Measurements from ENCODE around the gene TTLL3.
A peak's percentile ranks its signal among the peaks of the same experiment; 100 is the strongest.

Gene TTLL3, protein sequence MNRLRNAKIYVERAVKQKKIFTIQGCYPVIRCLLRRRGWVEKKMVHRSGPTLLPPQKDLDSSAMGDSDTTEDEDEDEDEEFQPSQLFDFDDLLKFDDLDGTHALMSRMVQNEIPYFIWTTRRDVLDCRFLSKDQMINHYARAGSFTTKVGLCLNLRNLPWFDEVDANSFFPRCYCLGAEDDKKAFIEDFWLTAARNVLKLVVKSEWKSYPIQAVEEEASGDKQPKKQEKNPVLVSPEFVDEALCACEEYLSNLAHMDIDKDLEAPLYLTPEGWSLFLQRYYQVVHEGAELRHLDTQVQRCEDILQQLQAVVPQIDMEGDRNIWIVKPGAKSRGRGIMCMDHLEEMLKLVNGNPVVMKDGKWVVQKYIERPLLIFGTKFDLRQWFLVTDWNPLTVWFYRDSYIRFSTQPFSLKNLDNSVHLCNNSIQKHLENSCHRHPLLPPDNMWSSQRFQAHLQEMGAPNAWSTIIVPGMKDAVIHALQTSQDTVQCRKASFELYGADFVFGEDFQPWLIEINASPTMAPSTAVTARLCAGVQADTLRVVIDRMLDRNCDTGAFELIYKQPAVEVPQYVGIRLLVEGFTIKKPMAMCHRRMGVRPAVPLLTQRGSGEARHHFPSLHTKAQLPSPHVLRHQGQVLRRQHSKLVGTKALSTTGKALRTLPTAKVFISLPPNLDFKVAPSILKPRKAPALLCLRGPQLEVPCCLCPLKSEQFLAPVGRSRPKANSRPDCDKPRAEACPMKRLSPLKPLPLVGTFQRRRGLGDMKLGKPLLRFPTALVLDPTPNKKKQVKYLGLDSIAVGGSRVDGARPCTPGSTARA

DNA sequence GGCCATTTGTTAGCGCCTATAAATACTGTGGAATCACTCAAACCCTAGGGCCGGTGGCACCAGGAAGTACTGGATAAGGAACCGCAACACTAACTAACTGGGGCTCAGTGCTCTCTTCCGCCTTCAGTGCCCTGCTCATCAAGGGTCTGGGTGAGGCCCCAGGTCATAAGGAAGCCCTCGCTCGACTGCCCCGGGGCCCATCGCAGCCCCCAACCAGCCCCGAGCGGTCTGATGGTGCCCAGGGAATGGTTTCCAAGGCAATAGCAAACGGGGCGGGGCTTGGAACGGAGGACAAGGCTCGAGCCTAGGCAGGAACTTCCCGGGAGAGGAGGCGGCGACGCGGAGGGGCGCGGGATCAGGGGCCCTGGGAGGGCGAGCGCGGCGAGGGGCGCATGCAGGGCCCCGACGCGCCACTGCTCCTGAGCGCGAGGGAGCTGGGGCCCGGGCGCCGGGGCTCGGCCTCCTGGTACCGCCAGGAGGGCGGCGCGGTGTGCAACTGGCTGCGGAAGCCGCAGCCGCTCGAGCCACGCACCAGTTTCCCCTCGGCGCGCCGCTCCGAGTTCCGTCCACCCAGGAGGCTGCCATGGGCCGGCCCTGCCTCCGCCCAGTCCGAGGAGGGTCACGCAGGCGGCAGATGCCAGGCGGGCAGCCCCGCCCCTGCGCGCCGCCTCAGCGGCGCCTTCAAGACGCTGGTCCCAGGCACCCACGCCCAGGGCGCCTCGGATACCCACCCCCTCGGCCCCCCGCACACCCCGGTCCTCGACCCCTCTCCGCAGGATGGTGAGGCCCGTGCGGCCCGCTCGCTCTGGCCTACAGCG is at the start of gene TTLL3:
Gene TTLL3, plus strand, starts transcription at position 648 of the 818 bp plus-strand sequence. CDS start 400 bp downstream, outside the sequence.
- peaks cover 13% of the 10 kb centered on the region for H3K36me3 ChIP-seq (ENCODE audit: control insufficient read depth, low read depth, low read length)
- H3K9me3 ChIP-seq (ENCODE audit: control insufficient read depth, low read depth, low read length), result no peaks in the 10 kb centered on the region
- peak within 1 kb of the TSS; percentile 36 for H3K9ac ChIP-seq (ENCODE audit: low read length)
- H3K27ac ChIP-seq (ENCODE audit: low read length), result no peak within 1 kb of the TSS
- H3K4me3 ChIP-seq (ENCODE audit: low read length), result peak within 1 kb of the TSS; percentile 71
- H3K27me3 ChIP-seq (ENCODE audit: control insufficient read depth, insufficient read depth, low read length), result peaks cover 13% of the 10 kb centered on the region
- peaks cover 9% of the 10 kb centered on the region for H3K4me1 ChIP-seq (ENCODE audit: control insufficient read depth, low read depth, low read length)

DNA sequence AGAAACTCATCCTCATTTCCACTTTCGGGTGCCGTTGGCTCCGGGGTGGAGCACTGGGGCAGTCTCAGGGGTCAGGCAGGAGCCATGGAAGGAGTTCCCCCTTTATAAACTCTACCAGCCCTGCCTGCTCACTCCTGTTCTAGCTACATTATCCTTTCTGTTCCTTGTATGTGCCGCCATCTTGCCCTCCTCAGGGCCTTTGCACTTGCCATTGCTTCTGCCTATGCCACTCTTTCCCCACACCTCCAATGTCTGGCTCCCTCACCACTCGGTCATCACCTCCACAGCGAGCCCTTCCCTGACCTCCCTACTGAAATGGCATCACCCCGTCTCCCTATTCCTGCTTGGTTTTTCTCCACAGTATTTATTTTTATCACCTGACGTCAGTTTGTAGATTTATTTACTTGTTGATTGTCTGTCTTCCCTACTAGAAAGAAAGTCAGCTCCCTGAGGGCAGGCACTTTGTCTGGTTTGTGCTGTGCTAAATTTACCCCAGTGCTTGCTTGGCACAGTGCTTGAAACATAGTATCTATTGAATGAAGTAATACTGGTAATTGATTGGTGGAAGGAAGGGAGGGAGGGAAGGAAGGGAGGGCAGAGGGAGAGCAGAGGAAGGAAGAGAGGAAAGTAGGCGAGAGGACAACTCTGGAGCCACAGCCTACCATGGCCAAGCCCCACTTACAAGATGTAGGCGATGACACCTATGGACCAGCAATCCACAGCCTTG is 49.1 kb upstream of the TTLL3 start:
- Histone ChIP-seq H3K36me3 (ENCODE audit: control insufficient read depth, low read depth, low read length) (peaks cover 19% of the 10 kb centered on the region), H3K9me3 (ENCODE audit: control insufficient read depth, low read depth, low read length) (no peaks in the 10 kb centered on the region), H3K9ac (ENCODE audit: low read length) (no peak overlapping the region), H3K4me3 (ENCODE audit: low read length) (no peak overlapping the region), H3K27ac (ENCODE audit: low read length) (no peak overlapping the region), H3K27me3 (ENCODE audit: control insufficient read depth, insufficient read depth, low read length) (no peaks in the 10 kb centered on the region), H3K4me1 (ENCODE audit: control insufficient read depth, low read depth, low read length) (peaks cover 2% of the 10 kb centered on the region)

DNA sequence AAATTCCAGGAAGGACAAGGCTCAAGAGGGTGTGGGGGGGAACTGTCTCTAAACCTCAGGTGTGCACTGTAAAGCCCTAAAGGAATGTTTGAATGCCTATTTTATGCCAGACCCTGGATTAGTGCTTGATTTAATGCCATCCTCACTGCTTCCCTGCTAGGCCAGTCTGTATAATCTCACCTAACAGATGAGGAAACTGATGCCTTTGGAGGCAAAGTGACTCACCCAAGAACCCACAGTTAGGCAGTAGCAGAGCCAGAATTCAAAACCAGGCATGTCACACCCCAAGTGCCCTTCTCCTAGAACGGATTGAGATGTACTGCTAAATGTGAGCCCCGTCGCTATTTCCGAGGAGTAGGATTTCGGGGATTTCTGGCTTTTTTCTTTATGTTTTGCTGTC is 48.1 kb upstream of the TTLL3 start:
- Histone ChIP-seq H3K9ac (ENCODE audit: low read length) (no peak overlapping the region), H3K9me3 (ENCODE audit: control insufficient read depth, low read depth, low read length) (no peaks in the 10 kb centered on the region), H3K4me3 (ENCODE audit: low read length) (no peak overlapping the region), H3K27ac (ENCODE audit: low read length) (no peak overlapping the region), H3K27me3 (ENCODE audit: control insufficient read depth, insufficient read depth, low read length) (peaks cover 3% of the 10 kb centered on the region), H3K4me1 (ENCODE audit: control insufficient read depth, low read depth, low read length) (peaks cover 6% of the 10 kb centered on the region), H3K36me3 (ENCODE audit: control insufficient read depth, low read depth, low read length) (peaks cover 19% of the 10 kb centered on the region)

DNA sequence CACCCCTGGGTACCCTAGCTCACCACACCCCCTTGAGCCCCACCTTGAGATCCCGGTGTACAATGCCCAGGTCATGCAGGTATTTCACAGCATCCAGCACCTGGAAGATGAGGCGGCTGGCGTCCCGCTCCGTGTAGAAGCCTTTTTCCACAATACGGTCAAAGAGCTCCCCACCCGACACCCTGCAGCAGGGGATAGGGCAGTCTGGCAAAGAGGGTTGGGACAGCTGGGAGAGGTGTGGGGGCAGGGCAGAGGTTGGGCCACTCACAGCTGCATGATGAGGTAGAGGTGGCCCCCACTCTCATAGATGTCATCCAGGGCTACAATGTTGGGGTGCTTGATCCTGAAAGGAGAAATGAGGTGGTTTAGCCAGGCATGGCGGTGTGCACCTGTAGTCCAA is 47.2 kb upstream of the TTLL3 start:
- no peak overlapping the region for H3K4me3 ChIP-seq (ENCODE audit: low read length)
- peaks cover 11% of the 10 kb centered on the region for H3K36me3 ChIP-seq (ENCODE audit: control insufficient read depth, low read depth, low read length)
- H3K4me1 ChIP-seq (ENCODE audit: control insufficient read depth, low read depth, low read length), result peaks cover 6% of the 10 kb centered on the region
- no peaks in the 10 kb centered on the region for H3K9me3 ChIP-seq (ENCODE audit: control insufficient read depth, low read depth, low read length)
- H3K9ac ChIP-seq (ENCODE audit: low read length), result no peak overlapping the region
- H3K27ac ChIP-seq (ENCODE audit: low read length), result no peak overlapping the region
- H3K27me3 ChIP-seq (ENCODE audit: control insufficient read depth, insufficient read depth, low read length), result peaks cover 7% of the 10 kb centered on the region

DNA sequence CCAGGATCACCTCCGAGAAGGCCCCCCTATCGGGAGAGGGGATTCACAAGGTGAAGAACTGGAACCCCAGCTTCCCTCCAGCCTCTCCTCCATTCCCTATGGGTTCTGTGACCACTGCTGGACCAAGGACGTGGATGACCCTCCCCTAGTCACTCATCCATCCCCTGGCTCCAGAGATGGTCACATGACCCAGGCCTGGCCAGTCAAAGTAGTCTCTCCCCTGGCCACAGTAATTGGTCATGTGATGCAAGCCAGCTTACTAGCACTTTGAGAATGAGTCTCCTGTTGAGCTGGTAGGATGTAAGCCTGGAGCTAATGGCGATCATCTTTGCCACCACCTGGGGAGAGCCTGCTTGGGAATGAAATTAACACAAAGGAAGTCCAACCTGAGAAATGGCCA is 44.2 kb upstream of the TTLL3 start:
- H3K9me3 ChIP-seq (ENCODE audit: control insufficient read depth, low read depth, low read length), result no peaks in the 10 kb centered on the region
- no peaks in the 10 kb centered on the region for H3K36me3 ChIP-seq (ENCODE audit: control insufficient read depth, low read depth, low read length)
- H3K9ac ChIP-seq (ENCODE audit: low read length), result no peak overlapping the region
- peaks cover 6% of the 10 kb centered on the region for H3K4me1 ChIP-seq (ENCODE audit: control insufficient read depth, low read depth, low read length)
- peaks cover 30% of the 10 kb centered on the region for H3K27me3 ChIP-seq (ENCODE audit: control insufficient read depth, insufficient read depth, low read length)
- H3K27ac ChIP-seq (ENCODE audit: low read length), result no peak overlapping the region
- H3K4me3 ChIP-seq (ENCODE audit: low read length), result no peak overlapping the region

DNA sequence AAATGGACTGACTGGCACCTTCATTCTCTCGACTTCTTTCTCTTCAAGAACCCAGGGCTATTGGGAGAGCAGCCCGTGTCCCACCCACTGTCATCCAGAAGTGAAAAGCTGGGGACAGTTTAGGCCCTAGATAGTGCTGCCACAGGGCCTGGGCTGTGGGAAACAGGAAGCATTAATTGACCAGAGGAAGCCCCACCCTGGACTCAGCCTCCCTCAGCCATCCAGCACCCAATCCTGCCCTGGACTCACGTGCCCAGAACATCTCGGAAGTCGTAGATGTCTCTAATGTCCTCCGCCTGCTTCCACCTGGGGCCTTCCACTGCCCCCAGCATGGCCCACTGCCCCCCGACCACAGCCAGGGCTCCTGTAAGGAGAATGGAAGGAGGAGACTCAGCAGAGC is 42.6 kb upstream of the TTLL3 start:
- peaks cover 6% of the 10 kb centered on the region for H3K4me1 ChIP-seq (ENCODE audit: control insufficient read depth, low read depth, low read length)
- H3K9me3 ChIP-seq (ENCODE audit: control insufficient read depth, low read depth, low read length), result no peaks in the 10 kb centered on the region
- H3K27me3 ChIP-seq (ENCODE audit: control insufficient read depth, insufficient read depth, low read length), result peaks cover 44% of the 10 kb centered on the region
- H3K4me3 ChIP-seq (ENCODE audit: low read length), result no peak overlapping the region
- no peak overlapping the region for H3K9ac ChIP-seq (ENCODE audit: low read length)
- no peaks in the 10 kb centered on the region for H3K36me3 ChIP-seq (ENCODE audit: control insufficient read depth, low read depth, low read length)
- H3K27ac ChIP-seq (ENCODE audit: low read length), result no peak overlapping the region

DNA sequence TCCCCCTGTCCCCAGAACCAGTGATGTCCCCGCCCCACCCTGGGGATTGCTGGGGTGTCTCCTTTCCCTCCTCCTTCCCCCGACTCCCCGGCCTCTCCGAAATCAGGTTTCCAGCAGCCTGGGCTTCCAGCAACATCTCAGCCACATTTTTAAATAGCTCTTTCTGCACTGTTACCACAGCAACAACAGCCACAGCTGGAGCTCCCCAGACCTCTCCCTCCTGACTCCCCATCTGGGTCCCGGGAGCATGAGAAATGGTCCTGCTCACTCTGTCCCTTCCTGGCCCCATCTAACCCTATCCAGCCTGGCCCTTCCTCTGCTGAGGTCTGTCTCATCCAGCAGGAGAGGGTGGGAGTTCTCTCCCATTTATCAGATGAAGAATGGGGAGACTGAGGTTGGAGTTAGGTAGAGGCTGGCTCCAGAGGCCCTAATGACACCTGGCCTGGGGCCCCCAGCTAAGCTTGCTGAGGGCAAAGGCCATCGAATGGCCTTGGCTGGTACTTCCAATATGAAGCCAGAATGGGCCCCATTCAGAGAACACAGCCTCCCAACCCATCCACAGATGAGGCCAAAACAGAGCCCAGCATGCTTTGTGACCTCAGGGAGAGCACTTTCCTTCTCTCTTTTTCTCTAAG is 41.8 kb upstream of the TTLL3 start:
- H3K4me1 ChIP-seq (ENCODE audit: control insufficient read depth, low read depth, low read length), result peaks cover 6% of the 10 kb centered on the region
- H3K9ac ChIP-seq (ENCODE audit: low read length), result no peak overlapping the region
- H3K9me3 ChIP-seq (ENCODE audit: control insufficient read depth, low read depth, low read length), result no peaks in the 10 kb centered on the region
- H3K4me3 ChIP-seq (ENCODE audit: low read length), result no peak overlapping the region
- H3K27ac ChIP-seq (ENCODE audit: low read length), result no peak overlapping the region
- H3K36me3 ChIP-seq (ENCODE audit: control insufficient read depth, low read depth, low read length), result no peaks in the 10 kb centered on the region
- H3K27me3 ChIP-seq (ENCODE audit: control insufficient read depth, insufficient read depth, low read length), result peaks cover 49% of the 10 kb centered on the region

DNA sequence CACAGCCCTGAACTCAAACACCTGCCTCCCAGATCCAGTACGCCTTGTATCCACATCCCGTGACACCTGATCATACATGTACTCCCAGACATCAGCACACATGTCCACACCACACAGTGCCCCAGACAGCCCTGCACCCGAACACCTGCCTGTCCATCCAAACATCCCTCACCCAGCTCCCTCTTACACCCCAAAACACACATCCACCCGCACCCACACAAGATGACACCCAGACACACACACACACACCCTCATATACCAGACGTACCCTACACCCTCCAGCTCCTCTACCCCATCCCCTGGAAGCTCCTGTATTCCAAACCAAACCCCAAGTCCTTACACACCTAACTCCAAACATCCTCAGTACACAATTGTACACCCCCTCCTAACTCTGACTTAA is 41.0 kb upstream of the TTLL3 start:
- peak overlapping the region; percentile 46 for H3K4me3 ChIP-seq (ENCODE audit: low read length)
- peaks cover 49% of the 10 kb centered on the region for H3K27me3 ChIP-seq (ENCODE audit: control insufficient read depth, insufficient read depth, low read length)
- H3K36me3 ChIP-seq (ENCODE audit: control insufficient read depth, low read depth, low read length), result no peaks in the 10 kb centered on the region
- no peak overlapping the region for H3K27ac ChIP-seq (ENCODE audit: low read length)
- no peaks in the 10 kb centered on the region for H3K9me3 ChIP-seq (ENCODE audit: control insufficient read depth, low read depth, low read length)
- H3K4me1 ChIP-seq (ENCODE audit: control insufficient read depth, low read depth, low read length), result peaks cover 6% of the 10 kb centered on the region
- peak overlapping the region; percentile 28 for H3K9ac ChIP-seq (ENCODE audit: low read length)

DNA sequence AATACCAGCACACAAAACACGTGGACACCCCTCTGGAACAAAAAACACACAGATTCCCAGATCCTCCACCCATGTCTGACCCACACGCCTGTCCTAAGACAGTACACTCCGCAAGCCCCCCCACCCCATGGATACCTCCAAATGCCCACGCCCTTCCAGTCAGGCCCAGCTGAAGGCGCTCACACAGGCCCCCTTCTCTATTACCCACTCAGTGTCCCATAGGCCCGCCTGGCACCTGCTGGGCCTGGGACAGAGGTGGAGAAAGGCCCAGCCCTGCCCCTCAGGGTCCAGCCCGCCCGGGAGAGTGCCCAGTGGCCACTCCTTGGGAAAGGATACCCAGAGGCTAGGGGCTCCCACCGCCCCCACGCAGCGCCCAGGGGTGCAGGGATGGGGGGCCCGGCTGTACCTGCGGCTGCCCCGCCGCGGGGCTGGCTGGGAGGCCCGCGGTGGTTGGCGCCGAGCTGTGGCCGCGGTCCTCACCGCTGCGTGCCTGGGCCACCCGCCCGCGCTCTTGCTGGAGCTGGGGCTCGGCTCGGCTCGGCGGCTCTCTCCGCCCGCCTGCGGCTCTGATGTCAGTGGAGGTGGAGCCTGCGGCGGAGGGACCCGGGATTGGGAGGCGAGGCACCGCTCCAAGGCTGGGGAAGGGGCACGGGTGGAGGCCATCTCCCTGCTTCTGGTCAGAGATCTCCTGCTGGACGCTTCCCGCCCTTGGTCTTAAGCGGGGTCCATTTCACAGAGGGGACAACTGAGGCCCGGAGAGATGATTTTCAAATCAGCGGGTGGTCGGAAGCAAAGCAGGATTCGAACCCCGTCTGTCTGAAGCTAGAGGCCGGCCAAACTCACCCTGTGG is 40.4 kb upstream of the TTLL3 start, which contains the start of gene CAMK1:
Gene CAMK1, minus strand, starts transcription at position 522 of the 850 bp plus-strand sequence. CDS start 2,198 bp downstream, outside the sequence.
- Histone ChIP-seq H3K27ac (ENCODE audit: low read length) (no peak within 1 kb of the TSS), H3K36me3 (ENCODE audit: control insufficient read depth, low read depth, low read length) (no peaks in the 10 kb centered on the region), H3K9me3 (ENCODE audit: control insufficient read depth, low read depth, low read length) (no peaks in the 10 kb centered on the region), H3K27me3 (ENCODE audit: control insufficient read depth, insufficient read depth, low read length) (peaks cover 49% of the 10 kb centered on the region), H3K9ac (ENCODE audit: low read length) (peak within 1 kb of the TSS; percentile 28), H3K4me3 (ENCODE audit: low read length) (peak within 1 kb of the TSS; percentile 46), H3K4me1 (ENCODE audit: control insufficient read depth, low read depth, low read length) (peaks cover 6% of the 10 kb centered on the region)

All from iPS-18a (cell line).